IPS-15b (cell line): ENCODE measurements around the gene FAM83E.

ENCODE experiments used
- H3K27me3 ChIP-seq: one replicate; pipeline ENCODE4 v1.6.1; 2013; ENCODE audit warnings: low read length; ENCODE audit not compliant: control insufficient read depth, insufficient read depth
- H3K36me3 ChIP-seq: one replicate; pipeline ENCODE4 v1.6.1; 2013; ENCODE audit warnings: low read length; ENCODE audit not compliant: control insufficient read depth, insufficient read depth
- H3K4me1 ChIP-seq: one replicate; pipeline ENCODE4 v1.6.1; 2013; ENCODE audit warnings: mild to moderate bottlenecking, low read length; ENCODE audit not compliant: control insufficient read depth, insufficient read depth
- H3K4me3 ChIP-seq: one replicate; pipeline ENCODE4 v1.5.1; 2013; ENCODE audit warnings: low read depth, low read length
- H3K9ac ChIP-seq: one replicate; pipeline ENCODE4 v1.6.1; 2013; ENCODE audit warnings: low read depth, mild to moderate bottlenecking, low read length
- H3K9me3 ChIP-seq: one replicate; pipeline ENCODE4 v1.6.1; 2013; ENCODE audit warnings: mild to moderate bottlenecking, low read length; ENCODE audit not compliant: control insufficient read depth, insufficient read depth

FAM83E gene

DNA sequence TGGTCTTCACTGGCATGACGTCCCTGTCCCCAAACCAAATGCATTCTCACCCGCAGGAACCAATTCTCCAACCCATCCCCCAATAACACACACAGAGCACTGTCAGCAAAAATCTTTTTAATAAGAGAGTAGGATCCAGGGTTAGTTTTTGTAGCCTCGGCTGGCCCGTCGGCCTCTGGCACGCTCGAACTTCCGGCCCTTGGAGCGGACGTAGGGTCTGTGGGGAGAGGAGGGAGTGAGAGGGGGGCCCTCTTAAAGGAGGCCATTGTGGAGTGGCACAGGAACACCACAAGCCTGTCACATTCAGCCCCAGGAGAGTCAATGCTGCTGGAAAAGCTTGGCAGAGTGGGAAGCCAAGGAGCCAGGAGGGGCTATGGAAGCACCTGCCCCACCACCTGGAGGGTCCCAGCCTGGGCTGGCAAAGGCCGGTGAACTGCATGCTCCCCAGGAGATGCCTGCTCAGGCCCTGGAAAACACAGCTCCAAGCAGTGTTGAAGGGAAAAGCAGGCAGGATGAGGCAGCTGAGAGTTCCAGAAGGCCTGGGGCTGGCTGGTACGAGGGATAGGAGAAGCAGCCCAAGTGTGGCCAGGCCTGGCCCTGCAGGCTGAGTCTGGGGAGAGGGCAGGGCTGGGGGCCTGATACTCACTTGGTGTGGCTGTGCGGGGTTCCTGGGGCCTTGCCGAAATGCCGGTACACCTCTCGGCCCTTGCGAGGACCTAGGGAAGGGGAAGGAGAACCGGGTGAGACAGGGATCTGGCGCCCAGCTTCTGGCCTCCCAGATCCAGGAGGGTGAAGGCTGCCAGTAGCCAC lies 560 bp upstream of the FAM83E start:
- Histone ChIP-seq H3K9me3 (no peaks in the 10 kb centered on the region), H3K4me1 (peaks cover 22% of the 10 kb centered on the region), H3K4me3 (peak overlapping the region; percentile 27), H3K27me3 (no peaks in the 10 kb centered on the region), H3K9ac (peak overlapping the region; percentile 47), H3K36me3 (peaks cover 41% of the 10 kb centered on the region)

- H3K9ac ChIP-seq: peak overlapping the region; percentile 90
Observed at GRCh38 chr19:48613852-48614435, 932 bp downstream of the FAM83E start.

GRCh38 chr19:48613024-48613851 lies 1.6 kb downstream of the FAM83E start:
- H3K9me3 ChIP-seq: no peaks in the 10 kb centered on the region
- H3K4me3 ChIP-seq: no peak overlapping the region
- H3K9ac ChIP-seq: peak overlapping the region; percentile 90
- H3K4me1 ChIP-seq: peaks cover 22% of the 10 kb centered on the region
- H3K36me3 ChIP-seq: peaks cover 37% of the 10 kb centered on the region
- no peaks in the 10 kb centered on the region for H3K27me3 ChIP-seq

More at GRCh38 chr19:48613852-48614435, 932 bp downstream of the FAM83E start:
- H3K9me3 ChIP-seq: no peaks in the 10 kb centered on the region
- no peaks in the 10 kb centered on the region for H3K27me3 ChIP-seq
- peaks cover 22% of the 10 kb centered on the region for H3K4me1 ChIP-seq
- peak overlapping the region; percentile 27 for H3K4me3 ChIP-seq
- peaks cover 41% of the 10 kb centered on the region for H3K36me3 ChIP-seq

- H3K4me3 ChIP-seq: no peak overlapping the region
- H3K36me3 ChIP-seq: peaks cover 30% of the 10 kb centered on the region
- no peak overlapping the region for H3K9ac ChIP-seq
- no peaks in the 10 kb centered on the region for H3K27me3 ChIP-seq
- H3K9me3 ChIP-seq: no peaks in the 10 kb centered on the region
- H3K4me1 ChIP-seq: peaks cover 15% of the 10 kb centered on the region
Observed at GRCh38 chr19:48611872-48612271, 3.0 kb downstream of the FAM83E start.

DNA sequence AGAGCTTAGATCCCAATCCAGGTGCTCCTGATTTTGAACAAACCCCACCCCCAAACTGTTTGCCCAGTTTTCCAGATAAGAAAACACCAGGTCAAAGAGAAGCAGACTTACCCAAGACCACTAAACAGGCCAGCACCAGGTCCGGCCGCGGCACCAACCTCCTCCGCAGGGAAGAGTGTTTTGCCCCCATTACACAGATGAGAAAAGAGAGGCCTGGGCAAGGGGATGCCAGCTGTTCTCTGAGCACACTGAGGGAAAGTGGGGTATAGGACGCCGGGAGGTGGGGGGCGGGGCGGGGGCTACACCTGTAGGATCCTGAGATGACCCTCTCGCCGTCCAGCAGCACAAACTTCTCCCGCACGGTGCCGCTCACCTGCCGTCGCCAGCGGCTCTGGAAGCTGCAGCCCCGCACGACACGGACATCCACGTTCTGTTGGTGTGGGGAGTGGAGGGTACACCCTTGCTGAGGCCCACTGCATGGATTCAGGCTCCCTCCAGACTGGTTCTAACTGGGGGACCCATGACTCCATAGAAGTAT lies 5.2 kb downstream of the FAM83E start:
- H3K4me3 ChIP-seq: no peak overlapping the region
- no peaks in the 10 kb centered on the region for H3K27me3 ChIP-seq
- H3K9ac ChIP-seq: no peak overlapping the region
- peaks cover 10% of the 10 kb centered on the region for H3K36me3 ChIP-seq
- peaks cover 10% of the 10 kb centered on the region for H3K4me1 ChIP-seq
- no peaks in the 10 kb centered on the region for H3K9me3 ChIP-seq

DNA sequence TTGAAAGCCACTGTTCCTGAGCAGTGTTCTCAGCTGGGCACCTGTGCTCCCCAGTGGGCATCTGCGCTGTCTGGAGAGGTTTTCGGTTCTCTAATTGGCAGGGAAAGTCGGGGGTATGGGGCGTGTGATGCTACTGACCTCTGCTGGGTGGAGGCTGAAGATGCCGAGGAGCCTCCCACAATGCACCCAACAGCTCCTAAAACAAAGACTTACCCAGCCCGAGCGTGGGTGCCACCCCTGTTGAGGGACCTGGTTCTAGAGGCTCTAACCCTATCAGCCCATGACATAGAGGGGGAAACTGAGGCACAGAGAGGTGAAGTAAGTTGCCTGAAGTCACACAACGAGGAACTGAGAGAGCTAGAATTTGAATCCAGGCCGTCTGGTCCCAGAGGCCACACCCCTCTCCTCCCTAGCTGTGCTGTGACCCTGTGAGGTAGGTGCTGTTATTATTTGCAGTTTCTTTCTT lies 6.0 kb downstream of the FAM83E start:
- Histone ChIP-seq H3K4me3 (no peak overlapping the region), H3K27me3 (no peaks in the 10 kb centered on the region), H3K4me1 (peaks cover 5% of the 10 kb centered on the region), H3K36me3 (peaks cover 10% of the 10 kb centered on the region), H3K9ac (no peak overlapping the region), H3K9me3 (no peaks in the 10 kb centered on the region)

DNA sequence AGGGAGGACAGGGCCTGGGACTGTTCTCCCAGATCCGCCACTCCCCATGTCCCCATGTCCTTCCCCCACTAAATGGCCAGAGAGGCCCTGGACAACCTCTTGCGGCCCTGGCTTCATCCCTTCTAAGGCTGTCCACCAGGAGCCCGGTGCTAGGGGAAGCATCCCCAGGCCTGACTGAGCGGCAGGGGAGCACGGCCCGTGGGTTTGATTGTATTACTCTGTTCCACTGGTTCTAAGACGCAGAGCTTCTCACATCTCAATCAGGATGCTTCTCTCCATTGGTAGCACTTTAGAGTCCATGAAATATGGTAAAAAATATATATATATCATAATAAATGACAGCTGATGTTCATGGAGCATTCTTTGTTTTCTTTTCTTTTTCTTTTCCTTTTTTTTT lies 7.5 kb downstream of the FAM83E start:
- Histone ChIP-seq H3K4me3 (no peak overlapping the region), H3K4me1 (no peaks in the 10 kb centered on the region), H3K36me3 (peaks cover 3% of the 10 kb centered on the region), H3K27me3 (no peaks in the 10 kb centered on the region), H3K9ac (no peak overlapping the region), H3K9me3 (no peaks in the 10 kb centered on the region)

DNA sequence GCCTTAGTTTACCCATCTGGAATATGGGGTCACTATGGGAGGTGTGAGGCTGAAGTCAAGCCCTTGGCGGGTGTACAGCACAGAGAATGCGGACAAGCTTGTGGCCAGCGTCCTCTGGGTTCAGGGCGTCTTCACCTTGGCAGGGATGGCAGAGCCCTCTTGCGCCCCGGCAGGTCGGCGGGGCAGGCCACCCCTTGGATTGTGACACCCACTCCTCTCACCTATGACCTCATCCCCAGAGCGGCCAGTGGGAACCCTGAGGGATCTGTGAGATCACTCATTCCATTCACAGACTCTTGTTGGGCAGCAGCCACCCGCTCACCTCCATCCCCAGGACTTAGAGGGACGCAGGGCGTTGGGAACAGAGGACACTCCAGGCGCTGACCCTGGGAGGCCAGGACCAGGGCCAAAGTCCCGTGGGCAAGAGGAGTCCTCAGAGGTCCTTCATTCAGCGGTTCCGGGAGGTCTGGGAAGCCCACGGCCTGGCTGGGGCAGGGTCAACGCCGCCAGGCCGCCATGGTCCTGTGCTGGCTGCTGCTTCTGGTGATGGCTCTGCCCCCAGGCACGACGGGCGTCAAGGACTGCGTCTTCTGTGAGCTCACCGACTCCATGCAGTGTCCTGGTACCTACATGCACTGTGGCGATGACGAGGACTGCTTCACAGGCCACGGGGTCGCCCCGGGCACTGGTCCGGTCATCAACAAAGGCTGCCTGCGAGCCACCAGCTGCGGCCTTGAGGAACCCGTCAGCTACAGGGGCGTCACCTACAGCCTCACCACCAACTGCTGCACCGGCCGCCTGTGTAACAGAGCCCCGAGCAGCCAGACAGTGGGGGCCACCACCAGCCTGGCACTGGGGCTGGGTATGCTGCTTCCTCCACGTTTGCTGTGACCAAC lies 8.2 kb downstream of the FAM83E start, which contains the start of gene SPACA4:
Gene SPACA4 (plus strand): TSS at position 280 of the 896 bp plus-strand sequence. CDS start 237 bp downstream, at position 517.
- Histone ChIP-seq H3K4me1 (no peaks in the 10 kb centered on the region), H3K9ac (no peak within 1 kb of the TSS), H3K36me3 (peaks cover under 1% of the 10 kb centered on the region), H3K4me3 (no peak within 1 kb of the TSS), H3K27me3 (no peaks in the 10 kb centered on the region), H3K9me3 (no peaks in the 10 kb centered on the region)

DNA sequence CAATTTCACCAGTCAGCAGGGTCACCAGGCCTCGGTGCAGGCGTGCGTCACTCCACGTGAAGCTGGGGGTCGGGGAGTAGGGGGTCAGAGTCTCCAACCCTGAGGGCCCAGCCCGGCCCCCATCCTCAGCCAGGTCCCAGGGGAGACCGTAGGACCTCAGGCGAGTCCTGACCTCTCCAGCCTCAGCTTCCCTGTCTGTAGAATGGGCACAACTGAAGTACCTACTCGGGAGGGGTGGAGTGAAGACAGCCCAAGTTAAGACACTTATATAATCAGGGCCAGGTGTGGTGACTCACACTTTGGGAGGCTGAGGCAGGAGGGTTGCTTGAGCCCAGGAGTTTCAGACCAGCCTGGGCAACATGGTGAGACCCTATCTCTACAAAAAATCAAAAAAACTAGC lies 11.0 kb downstream of the FAM83E start:
- no peaks in the 10 kb centered on the region for H3K9me3 ChIP-seq
- no peak overlapping the region for H3K9ac ChIP-seq
- H3K36me3 ChIP-seq: peaks cover 4% of the 10 kb centered on the region
- no peaks in the 10 kb centered on the region for H3K4me1 ChIP-seq
- no peaks in the 10 kb centered on the region for H3K27me3 ChIP-seq
- H3K4me3 ChIP-seq: no peak overlapping the region

DNA sequence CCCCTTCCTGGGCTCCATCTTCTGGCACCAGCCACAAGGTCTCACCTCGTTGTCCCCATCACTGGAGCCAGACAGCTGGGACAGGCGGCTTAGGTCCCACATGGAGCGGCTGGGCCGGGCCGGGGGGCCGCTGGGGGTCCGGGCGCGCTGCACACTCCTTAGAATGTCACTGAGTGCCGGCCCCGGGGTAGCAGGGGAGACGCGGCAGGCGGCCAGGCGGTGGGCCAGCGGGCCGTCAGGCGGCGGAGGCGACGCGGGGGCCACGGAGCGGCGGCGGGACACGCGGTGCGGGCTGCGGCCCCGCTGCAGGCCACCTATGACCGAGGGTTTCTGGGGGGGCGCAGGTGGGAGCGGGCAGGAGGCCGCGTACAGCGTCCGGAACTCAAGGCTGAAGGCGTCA lies 11.4 kb downstream of the FAM83E start:
- H3K4me3 ChIP-seq: no peak overlapping the region
- no peaks in the 10 kb centered on the region for H3K4me1 ChIP-seq
- no peak overlapping the region for H3K9ac ChIP-seq
- H3K9me3 ChIP-seq: no peaks in the 10 kb centered on the region
- H3K36me3 ChIP-seq: peaks cover 4% of the 10 kb centered on the region
- no peaks in the 10 kb centered on the region for H3K27me3 ChIP-seq
